ENCODE data around the gene DNAJC21.

DNA sequence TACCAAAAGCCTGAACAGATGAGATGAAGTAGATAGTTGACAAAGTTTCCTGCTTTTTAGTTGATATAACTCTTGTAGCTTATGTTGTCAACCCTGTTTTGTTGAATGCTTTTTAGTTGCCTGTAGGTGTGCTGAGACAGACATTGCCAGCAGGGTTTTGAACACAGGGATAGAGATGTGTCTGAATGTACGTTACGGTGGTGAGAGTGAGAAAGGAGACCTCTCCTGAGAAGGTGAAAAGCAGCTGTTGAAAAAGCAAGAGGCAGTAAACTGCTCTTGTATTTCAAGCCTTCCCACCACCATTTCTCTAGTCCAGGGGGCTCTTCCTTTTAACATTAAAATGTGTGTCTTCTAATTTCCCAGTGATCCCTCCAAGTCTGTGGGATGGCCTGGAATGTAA, 14.7 kb downstream of the DNAJC21 start:
- TF ChIP-seq CTCF (IDR thresholded peaks at IDR 0.05; ENCODE audit: low read length): no peak
- TF ChIP-seq EZH2 (IDR thresholded peaks at IDR 0.05; ENCODE audit: borderline replicate concordance, low read length): no peak
